22Rv1 (cell line): ENCODE data around the gene GABBR2.

Experiments used
- CTCF ChIP-seq: fragments of 450-650 bp; IDR thresholded peaks from 2 replicates; pipeline ENCODE4 v1.5.1; 2017; ENCODE audit warnings: mild to moderate bottlenecking
- ZFX ChIP-seq: fragments of 450-650 bp; IDR thresholded peaks from 2 replicates; pipeline ENCODE4 v1.6.1; 2017; ENCODE audit warnings: antibody characterized with exemption, borderline replicate concordance

- TF ChIP-seq CTCF (no peak), ZFX (no peak)
Measured at GRCh38 chr9:98742325-98743280, 33.9 kb upstream of the GABBR2 start.
